Keratinocyte (primary cell): ENCODE results near the gene ULK4. TPM values are rescaled to one million over a fixed set of nuclear protein-coding genes. Genes with fewer than 3 reads are reported as not detected.

Experiments used
- DNase-seq: peaks from one replicate; pipeline ENCODE4 v3.0.0-alpha.2; 2011; ENCODE audit warnings: low read depth, missing footprints, low spot score
- FAIRE-seq: peaks from 2 replicates; lab custom pipeline; 2011; peaks lifted over from hg19 to GRCh38; lab: Jason Lieb, UNC
- H2AFZ ChIP-seq: 2 replicates; pipeline ENCODE4 v1.6.0; 2012; ENCODE audit warnings: low read length, control low read depth, inconsistent platforms; ENCODE audit not compliant: control insufficient read depth
- H3K27ac ChIP-seq: 2 replicates; pipeline ENCODE4 v1.5.1; 2011; ENCODE audit warnings: low read length; ENCODE audit not compliant: control insufficient read depth, insufficient read depth
- H3K27me3 ChIP-seq: 3 replicates; pipeline ENCODE4 v1.6.0; 2011; ENCODE audit warnings: low read length; ENCODE audit not compliant: control insufficient read depth, insufficient read depth; ENCODE audit errors: extremely low read depth
- H3K36me3 ChIP-seq, 2 experiments: 2 replicates in 1 of 2; 3 replicates in 1 of 2; pipeline ENCODE4 v1.5.1; 2011; ENCODE audit warnings: low read length in 2 of 2, mild to moderate bottlenecking in 1 of 2; ENCODE audit not compliant: control insufficient read depth in 2 of 2, insufficient read depth in 2 of 2; ENCODE audit errors: extremely low read depth in 1 of 2
- H3K4me1 ChIP-seq: 3 replicates; pipeline ENCODE4 v1.5.1; 2011; ENCODE audit warnings: low read length; ENCODE audit not compliant: control insufficient read depth, insufficient read depth; ENCODE audit errors: extremely low read depth
- H3K4me2 ChIP-seq: 3 replicates; pipeline ENCODE4 v1.6.0; 2011; ENCODE audit warnings: low read depth, low read length; ENCODE audit not compliant: control insufficient read depth, insufficient read depth; ENCODE audit errors: extremely low read depth
- H3K4me3 ChIP-seq, 3 experiments: fragments of 200-600 bp in 1 of 3; sonication (generic) in 1 of 3; 2 replicates in 2 of 3; 3 replicates in 1 of 3; pipeline ENCODE4 v1.5.1; 2011 to 2016; ENCODE audit warnings: low read length in 3 of 3, mild to moderate bottlenecking in 3 of 3, control low read depth in 2 of 3, inconsistent platforms in 1 of 3, low read depth in 1 of 3, mixed read lengths in 1 of 3, mixed run types in 1 of 3, moderate library complexity in 1 of 3; ENCODE audit not compliant: control insufficient read depth in 2 of 3, insufficient read depth in 2 of 3; ENCODE audit errors: extremely low read depth in 1 of 3
- H3K79me2 ChIP-seq: 2 replicates; pipeline ENCODE4 v1.6.0; 2012; ENCODE audit warnings: low read length; ENCODE audit not compliant: control insufficient read depth, insufficient read depth
- H3K9ac ChIP-seq: 3 replicates; pipeline ENCODE4 v1.6.0; 2011; ENCODE audit warnings: low read length; ENCODE audit not compliant: control insufficient read depth, insufficient read depth; ENCODE audit errors: extremely low read depth
- H3K9me1 ChIP-seq: 3 replicates; pipeline ENCODE4 v1.6.0; 2011; ENCODE audit warnings: low read length; ENCODE audit not compliant: control insufficient read depth, insufficient read depth; ENCODE audit errors: extremely low read depth
- H3K9me3 ChIP-seq: 2 replicates; pipeline ENCODE4 v1.5.1; 2012; ENCODE audit warnings: low read depth, low read length; ENCODE audit not compliant: control insufficient read depth
- H4K20me1 ChIP-seq: 3 replicates; pipeline ENCODE4 v1.6.0; 2011; ENCODE audit warnings: low read length; ENCODE audit not compliant: control insufficient read depth, insufficient read depth; ENCODE audit errors: extremely low read depth
- EZH2 ChIP-seq: IDR thresholded peaks from one replicate; pipeline ENCODE4 v1.6.1; 2012; ENCODE audit warnings: inconsistent platforms, mild to moderate bottlenecking, low read length, moderate library complexity
- dilution Hi-C: fragments of 300-500 bp; cut with MboI; formaldehyde crosslinking; loops from one replicate; pipeline ENCODE4 v1.7.0; 2020; ENCODE audit warnings: low sequenced_read_pairs; ENCODE audit not compliant: extremely low pct_ligation_motif_present
- polyA plus RNA-seq, 5 experiments: library from polyadenylated mRNA; depleted of rRNA in 3 of 5; stranded (reverse) in 3 of 5; stranded (forward) in 1 of 5; unstranded in 1 of 5; fragments of >200 nt; gene quantifications; 1 replicate in 1 of 5; 2 replicates in 3 of 5; 3 replicates in 1 of 5; pipeline versions ENCODE4 v1.2.1 to v1.2.3, GENCODE V29; 2011 to 2012; ENCODE audit warnings: missing spikeins in 2 of 5, low read depth in 1 of 5, low replicate concordance in 1 of 5
- TF ChIP-seq, protein P1 (sequence below), 3 experiments: IDR thresholded peaks in 1 of 3; conservative IDR thresholded peaks in 1 of 3; optimal IDR thresholded peaks in 1 of 3; 2 replicates in 2 of 3; 3 replicates in 1 of 3; pipeline versions ENCODE3 to v1.5.1; 2011; ENCODE audit warnings: low read length in 3 of 3, mild to moderate bottlenecking in 3 of 3, moderate library complexity in 2 of 3, control low read depth in 1 of 3, inconsistent platforms in 1 of 3; ENCODE audit not compliant: insufficient read depth in 2 of 3; ENCODE audit errors: extremely low read depth in 1 of 3

Gene ULK4
- polyA plus RNA-seq, 1 donor (not counting 4 experiments of a cell fraction or from before 2014, with no cell fraction given): 6.1 TPM

DNA sequence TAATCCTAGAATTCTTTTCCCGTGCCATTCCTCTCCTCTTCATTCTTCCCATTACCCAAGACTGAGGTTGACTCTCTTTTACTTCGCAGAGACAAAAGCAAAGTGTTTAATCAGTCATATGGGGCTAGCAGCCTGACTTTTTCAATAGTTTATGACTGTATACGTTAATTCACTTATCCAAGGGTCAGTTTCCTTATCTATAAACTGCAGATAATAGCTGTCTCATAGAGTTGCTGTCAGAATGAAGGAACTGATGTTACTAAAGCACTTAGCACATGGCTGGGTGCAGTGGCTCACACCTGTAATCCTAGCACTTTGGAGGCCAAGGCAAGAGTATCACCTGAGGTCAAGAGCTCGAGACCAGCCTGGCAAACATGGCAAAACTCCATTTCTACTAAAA, 43.5 kb upstream of the ULK4 start:
- H3K4me3 ChIP-seq: no peak overlapping the region
- no peaks in the 10 kb centered on the region for H3K79me2 ChIP-seq
- H3K4me2 ChIP-seq: no peak overlapping the region
- no peaks in the 10 kb centered on the region for H3K36me3 ChIP-seq
- H3K27ac ChIP-seq: no peak overlapping the region
- dilution Hi-C loops: no loop called here
- DNase-seq (no peak), FAIRE-seq (no peak)
- no peaks in the 10 kb centered on the region for H3K9me3 ChIP-seq
- TF ChIP-seq EZH2: no peak
- TF ChIP-seq, protein P1, sequence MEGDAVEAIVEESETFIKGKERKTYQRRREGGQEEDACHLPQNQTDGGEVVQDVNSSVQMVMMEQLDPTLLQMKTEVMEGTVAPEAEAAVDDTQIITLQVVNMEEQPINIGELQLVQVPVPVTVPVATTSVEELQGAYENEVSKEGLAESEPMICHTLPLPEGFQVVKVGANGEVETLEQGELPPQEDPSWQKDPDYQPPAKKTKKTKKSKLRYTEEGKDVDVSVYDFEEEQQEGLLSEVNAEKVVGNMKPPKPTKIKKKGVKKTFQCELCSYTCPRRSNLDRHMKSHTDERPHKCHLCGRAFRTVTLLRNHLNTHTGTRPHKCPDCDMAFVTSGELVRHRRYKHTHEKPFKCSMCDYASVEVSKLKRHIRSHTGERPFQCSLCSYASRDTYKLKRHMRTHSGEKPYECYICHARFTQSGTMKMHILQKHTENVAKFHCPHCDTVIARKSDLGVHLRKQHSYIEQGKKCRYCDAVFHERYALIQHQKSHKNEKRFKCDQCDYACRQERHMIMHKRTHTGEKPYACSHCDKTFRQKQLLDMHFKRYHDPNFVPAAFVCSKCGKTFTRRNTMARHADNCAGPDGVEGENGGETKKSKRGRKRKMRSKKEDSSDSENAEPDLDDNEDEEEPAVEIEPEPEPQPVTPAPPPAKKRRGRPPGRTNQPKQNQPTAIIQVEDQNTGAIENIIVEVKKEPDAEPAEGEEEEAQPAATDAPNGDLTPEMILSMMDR (optimal IDR thresholded peaks at IDR 0.05 in 1 of 3, IDR thresholded peaks at IDR 0.05 in 1 of 3, conservative IDR thresholded peaks at IDR 0.05 in 1 of 3; ENCODE audit: extremely low read depth in 1 of 3, insufficient read depth in 2 of 3, low read length in 3 of 3): no peak
- no peaks in the 10 kb centered on the region for H3K9me1 ChIP-seq
- no peak overlapping the region for H2AFZ ChIP-seq
- no peak overlapping the region for H3K9ac ChIP-seq
- H3K4me1 ChIP-seq: no peaks in the 10 kb centered on the region
- no peaks in the 10 kb centered on the region for H3K27me3 ChIP-seq
- no peaks in the 10 kb centered on the region for H4K20me1 ChIP-seq

DNA sequence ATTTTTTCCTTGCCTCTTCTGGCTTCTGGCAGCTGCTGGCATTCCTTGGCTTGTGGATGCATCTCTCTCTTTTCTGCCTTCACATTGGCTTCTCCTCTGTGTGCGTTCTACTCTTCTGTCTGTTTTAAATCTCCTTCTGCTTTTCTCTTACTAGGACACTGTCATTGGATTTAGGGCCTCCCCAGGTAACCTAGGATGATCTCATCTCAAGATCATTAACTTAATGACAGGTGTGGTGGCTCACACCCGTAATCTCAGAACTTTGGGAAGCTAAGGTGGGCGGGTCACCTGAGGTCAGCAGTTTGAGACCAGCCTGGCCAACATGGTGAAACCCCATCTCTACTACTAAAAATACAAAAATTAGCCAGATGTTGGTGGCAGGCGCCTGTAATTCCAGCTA, 40.9 kb upstream of the ULK4 start:
- no peaks in the 10 kb centered on the region for H3K9me3 ChIP-seq
- no peaks in the 10 kb centered on the region for H3K36me3 ChIP-seq
- H3K4me3 ChIP-seq: no peak overlapping the region
- no peak overlapping the region for H2AFZ ChIP-seq
- no peak overlapping the region for H3K27ac ChIP-seq
- H4K20me1 ChIP-seq: no peaks in the 10 kb centered on the region
- DNase-seq (no peak), FAIRE-seq (no peak)
- H3K9ac ChIP-seq: no peak overlapping the region
- H3K4me2 ChIP-seq: no peak overlapping the region
- dilution Hi-C loops: no loop called here
- no peak for TF ChIP-seq EZH2
- TF ChIP-seq, protein P1 (optimal IDR thresholded peaks at IDR 0.05 in 1 of 3, IDR thresholded peaks at IDR 0.05 in 1 of 3, conservative IDR thresholded peaks at IDR 0.05 in 1 of 3; ENCODE audit: extremely low read depth in 1 of 3, insufficient read depth in 2 of 3, low read length in 3 of 3): no peak
- H3K9me1 ChIP-seq: no peaks in the 10 kb centered on the region
- H3K4me1 ChIP-seq: no peaks in the 10 kb centered on the region
- H3K27me3 ChIP-seq: no peaks in the 10 kb centered on the region
- H3K79me2 ChIP-seq: no peaks in the 10 kb centered on the region
